ENCODE measurements around the gene PALM. TPM values are rescaled to one million over a fixed set of nuclear protein-coding genes. Genes with fewer than 3 reads are reported as not detected.

Gene PALM
- total and polyA plus RNA-seq, 4 donors = 16.2 to 45.7 (median 28.1) TPM

- Histone ChIP-seq H3K9me3 (ENCODE audit: control insufficient read depth in 4 of 4, insufficient read depth in 3 of 4, low read length in 3 of 4) (peaks cover 0 to 8% (median 0%) of the 10 kb centered on the region in 4 donors), H3K9ac (ENCODE audit: insufficient read depth in 1 of 2, low read length in 2 of 2) (no peak within 1 kb of the TSS), H3K4me1 (ENCODE audit: control insufficient read depth in 5 of 5, insufficient read depth in 5 of 5, low read length in 5 of 5) (peaks cover 0 to 5% (median 0%) of the 10 kb centered on the region in 5 donors), H3K4me3 (no peak within 1 kb of the TSS), H3K27ac (ENCODE audit: low read depth in 1 of 2, low read length in 1 of 2) (peak within 1 kb of the TSS in 1 of 2 donors; percentile 76), H3K27me3 (ENCODE audit: control insufficient read depth in 3 of 3, insufficient read depth in 3 of 3, low read length in 2 of 3) (no peaks in the 10 kb centered on the region), H3K36me3 (ENCODE audit: control insufficient read depth in 4 of 4, insufficient read depth in 4 of 4, low read length in 4 of 4) (peaks cover 0 to 15% (median 4%) of the 10 kb centered on the region in 4 donors)
- WGBS, 2 donors = 54 to 74% methylated on average over 30 to 31 of the region's 31 CpGs
- TF ChIP-seq, protein P1, sequence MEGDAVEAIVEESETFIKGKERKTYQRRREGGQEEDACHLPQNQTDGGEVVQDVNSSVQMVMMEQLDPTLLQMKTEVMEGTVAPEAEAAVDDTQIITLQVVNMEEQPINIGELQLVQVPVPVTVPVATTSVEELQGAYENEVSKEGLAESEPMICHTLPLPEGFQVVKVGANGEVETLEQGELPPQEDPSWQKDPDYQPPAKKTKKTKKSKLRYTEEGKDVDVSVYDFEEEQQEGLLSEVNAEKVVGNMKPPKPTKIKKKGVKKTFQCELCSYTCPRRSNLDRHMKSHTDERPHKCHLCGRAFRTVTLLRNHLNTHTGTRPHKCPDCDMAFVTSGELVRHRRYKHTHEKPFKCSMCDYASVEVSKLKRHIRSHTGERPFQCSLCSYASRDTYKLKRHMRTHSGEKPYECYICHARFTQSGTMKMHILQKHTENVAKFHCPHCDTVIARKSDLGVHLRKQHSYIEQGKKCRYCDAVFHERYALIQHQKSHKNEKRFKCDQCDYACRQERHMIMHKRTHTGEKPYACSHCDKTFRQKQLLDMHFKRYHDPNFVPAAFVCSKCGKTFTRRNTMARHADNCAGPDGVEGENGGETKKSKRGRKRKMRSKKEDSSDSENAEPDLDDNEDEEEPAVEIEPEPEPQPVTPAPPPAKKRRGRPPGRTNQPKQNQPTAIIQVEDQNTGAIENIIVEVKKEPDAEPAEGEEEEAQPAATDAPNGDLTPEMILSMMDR (IDR thresholded peaks at IDR 0.05; ENCODE audit: control extremely low read depth, extremely low read depth) = no peak
- DNase-seq (peak in 2 of 3 donors; percentile 47 to 69), ATAC-seq (ENCODE audit: insufficient read depth, low FRiP score) (no peak)
Observed at GRCh38 chr19:750640-751423, 42.1 kb downstream of the PALM start, which contains the start of gene MISP. MISP (plus strand) TSS chr19:751112; CDS start chr19:756947, 5,835 bp downstream.

- Histone ChIP-seq H3K27ac (ENCODE audit: low read depth in 1 of 2, low read length in 1 of 2) (peak overlapping the region in 1 of 2 donors; percentile 76), H3K27me3 (ENCODE audit: control insufficient read depth in 3 of 3, insufficient read depth in 3 of 3, low read length in 2 of 3) (no peaks in the 10 kb centered on the region), H3K4me1 (ENCODE audit: control insufficient read depth in 5 of 5, insufficient read depth in 5 of 5, low read length in 5 of 5) (peaks cover 0 to 5% (median 0%) of the 10 kb centered on the region in 5 donors), H3K9ac (ENCODE audit: insufficient read depth in 1 of 2, low read length in 2 of 2) (no peak overlapping the region), H3K4me3 (no peak overlapping the region), H3K36me3 (ENCODE audit: control insufficient read depth in 4 of 4, insufficient read depth in 4 of 4, low read length in 4 of 4) (peaks cover 0 to 8% (median 3%) of the 10 kb centered on the region in 4 donors), H3K9me3 (ENCODE audit: control insufficient read depth in 4 of 4, insufficient read depth in 3 of 4, low read length in 3 of 4) (peaks cover 0 to 6% (median 0%) of the 10 kb centered on the region in 4 donors)
- DNase-seq (no peak), ATAC-seq (ENCODE audit: insufficient read depth, low FRiP score) (peak; percentile 32)
- 55 to 75% methylated on average over 30 of the region's 30 CpGs for WGBS, 2 donors
- TF ChIP-seq, protein P1 (IDR thresholded peaks at IDR 0.05; ENCODE audit: control extremely low read depth, extremely low read depth) = no peak
Observed at GRCh38 chr19:751501-752341, 43.0 kb downstream of the PALM start.

GRCh38 chr19:752652-753517, 44.1 kb downstream of the PALM start:
- 29 to 38% methylated on average over 39 of the region's 39 CpGs for WGBS, 2 donors
- H3K4me3 ChIP-seq = no peak overlapping the region
- peaks cover 0 to 4% (median 0%) of the 10 kb centered on the region in 4 donors for H3K9me3 ChIP-seq (ENCODE audit: control insufficient read depth in 4 of 4, insufficient read depth in 3 of 4, low read length in 3 of 4)
- DNase-seq (peak; percentile 51 to 64 (median 58)), ATAC-seq (ENCODE audit: insufficient read depth, low FRiP score) (peak; percentile 59)
- peak overlapping the region in 1 of 2 donors; percentile 70 for H3K27ac ChIP-seq (ENCODE audit: low read depth in 1 of 2, low read length in 1 of 2)
- peaks cover 0 to 5% (median 0%) of the 10 kb centered on the region in 5 donors for H3K4me1 ChIP-seq (ENCODE audit: control insufficient read depth in 5 of 5, insufficient read depth in 5 of 5, low read length in 5 of 5)
- TF ChIP-seq, protein P1 (IDR thresholded peaks at IDR 0.05; ENCODE audit: control extremely low read depth, extremely low read depth) = no peak
- H3K27me3 ChIP-seq (ENCODE audit: control insufficient read depth in 3 of 3, insufficient read depth in 3 of 3, low read length in 2 of 3) = no peaks in the 10 kb centered on the region
- peak overlapping the region in 1 of 2 donors; percentile 32 for H3K9ac ChIP-seq (ENCODE audit: insufficient read depth in 1 of 2, low read length in 2 of 2)
- H3K36me3 ChIP-seq (ENCODE audit: control insufficient read depth in 4 of 4, insufficient read depth in 4 of 4, low read length in 4 of 4) = peaks cover 0 to under 1% (median 0%) of the 10 kb centered on the region in 4 donors

Data from lung (tissue), 12 donors.